HG02840 (cell line): ENCODE data around the gene NEIL3.

ENCODE experiments used
- ATAC-seq: cut with Tn5 transposase; IDR thresholded peaks from one replicate; pipeline ENCODE4 v1.9.1; 2021; ENCODE audit warnings: mild to moderate bottlenecking, moderate library complexity, moderate number of reproducible peaks; ENCODE audit not compliant: unreplicated experiment, low FRiP score

NEIL3 gene

GRCh38 chr4:177356206-177356605 lies 46.5 kb downstream of the NEIL3 start:
- ATAC-seq: no peak

GRCh38 chr4:177356921-177357320 lies 47.2 kb downstream of the NEIL3 start:
- no peak for ATAC-seq

- ATAC-seq: no peak
Measured at GRCh38 chr4:177367336-177367735, 57.7 kb downstream of the NEIL3 start.

- ATAC-seq: no peak
Measured at GRCh38 chr4:177369372-177369771, 59.7 kb downstream of the NEIL3 start.

DNA sequence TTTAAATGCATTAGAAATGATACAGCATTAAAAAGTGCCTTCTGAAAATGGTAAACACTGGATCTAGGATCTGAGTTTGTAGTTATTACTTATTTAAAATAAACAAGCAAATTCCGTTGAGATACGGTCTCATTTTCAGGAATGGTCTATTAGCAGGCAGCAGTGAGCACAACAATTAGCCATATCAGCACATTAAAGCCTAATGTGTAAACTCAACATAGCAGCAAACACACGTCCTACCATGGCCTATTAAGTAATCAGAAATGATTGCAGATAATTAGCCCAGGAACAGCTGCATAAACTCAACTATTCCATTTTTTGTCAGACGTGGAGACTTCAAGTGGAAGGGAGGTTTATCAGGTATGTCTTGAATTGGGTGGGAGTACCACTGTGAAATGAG lies 61.8 kb downstream of the NEIL3 start:
- ATAC-seq: no peak

DNA sequence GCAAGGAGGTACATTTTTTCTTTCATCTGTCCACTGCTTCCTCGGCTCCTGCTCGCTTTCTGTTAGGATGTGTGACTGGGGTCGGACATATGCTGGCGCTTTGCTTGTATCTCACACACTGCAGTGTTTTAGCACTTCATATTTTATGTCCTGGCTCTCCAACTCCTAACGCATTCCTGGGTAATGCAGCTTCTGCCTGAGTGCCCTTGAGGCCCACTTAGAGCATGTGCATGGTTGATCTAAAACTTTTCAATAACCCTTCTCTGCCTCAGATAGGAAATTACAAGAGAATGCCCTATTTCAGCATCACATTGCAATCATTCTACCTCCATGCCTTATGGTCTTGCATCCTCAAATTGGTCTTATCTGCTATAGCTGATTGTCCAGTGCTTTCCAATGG lies 65.3 kb downstream of the NEIL3 start:
- ATAC-seq: no peak

- ATAC-seq: no peak
Measured at GRCh38 chr4:177375372-177375771, 65.7 kb downstream of the NEIL3 start.

- no peak for ATAC-seq
Measured at GRCh38 chr4:177376024-177376423, 66.3 kb downstream of the NEIL3 start.

GRCh38 chr4:177380730-177381287 lies 71.1 kb downstream of the NEIL3 start:
- no peak for ATAC-seq

DNA sequence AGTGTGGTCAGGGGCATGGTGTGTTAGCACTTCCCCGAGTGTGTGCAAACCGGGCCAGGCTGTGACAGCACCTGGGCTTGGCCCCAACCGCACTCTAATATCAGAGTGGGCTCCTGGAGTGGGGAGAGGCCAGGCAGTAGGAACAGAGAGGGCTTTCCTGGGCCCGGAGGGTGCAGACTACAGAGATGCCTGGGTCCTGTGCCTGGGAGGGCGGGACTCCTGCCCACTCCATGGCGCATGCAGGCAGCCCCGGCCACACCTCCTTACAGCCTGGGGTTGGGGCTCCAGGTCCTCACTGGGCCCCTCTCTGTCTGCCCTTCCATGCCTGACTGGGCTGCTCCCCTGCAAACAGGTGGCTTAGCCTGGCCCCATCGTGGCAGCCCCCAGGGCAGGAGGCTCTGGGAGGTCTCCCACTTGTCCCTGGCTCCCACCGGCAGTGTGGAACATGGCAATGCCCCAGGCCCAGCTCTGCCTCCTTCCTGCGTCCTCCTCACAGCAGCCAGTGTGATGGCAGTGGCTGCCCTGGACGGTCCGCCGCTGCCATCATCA lies 72.2 kb downstream of the NEIL3 start:
- no peak for ATAC-seq

GRCh38 chr4:177384856-177385397 lies 75.3 kb downstream of the NEIL3 start:
- ATAC-seq: no peak

DNA sequence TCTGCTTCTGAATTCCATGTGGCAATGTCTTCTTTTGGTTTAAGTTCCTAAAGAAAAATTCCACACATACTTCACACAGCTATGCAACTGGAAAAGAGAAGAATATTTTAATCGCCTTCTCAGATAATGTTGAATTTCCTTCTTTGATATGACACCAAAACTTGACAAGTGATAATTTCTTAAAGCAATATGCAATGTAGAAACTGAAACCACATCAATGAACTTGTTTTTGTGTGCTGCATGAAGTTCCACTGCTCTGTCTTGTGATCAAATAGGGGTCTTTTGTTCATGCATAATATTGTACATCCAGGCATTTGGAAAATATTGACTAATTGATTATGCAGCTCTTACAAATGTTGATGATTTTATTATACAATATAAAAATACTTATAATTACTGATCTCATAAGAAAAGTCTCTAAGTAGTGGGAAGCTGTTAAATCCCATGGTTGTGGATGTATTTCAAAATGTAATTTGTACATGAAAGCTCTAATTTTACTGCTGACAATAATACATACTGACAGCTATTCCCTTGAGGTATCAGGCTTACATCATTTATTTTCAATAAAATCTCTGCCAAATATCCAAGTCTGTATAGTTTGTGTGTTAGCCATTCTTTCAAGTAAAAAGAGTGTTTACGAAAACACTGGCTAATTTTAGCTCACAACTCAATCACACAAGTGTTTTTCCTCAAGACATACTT lies 76.1 kb downstream of the NEIL3 start:
- ATAC-seq: no peak

DNA sequence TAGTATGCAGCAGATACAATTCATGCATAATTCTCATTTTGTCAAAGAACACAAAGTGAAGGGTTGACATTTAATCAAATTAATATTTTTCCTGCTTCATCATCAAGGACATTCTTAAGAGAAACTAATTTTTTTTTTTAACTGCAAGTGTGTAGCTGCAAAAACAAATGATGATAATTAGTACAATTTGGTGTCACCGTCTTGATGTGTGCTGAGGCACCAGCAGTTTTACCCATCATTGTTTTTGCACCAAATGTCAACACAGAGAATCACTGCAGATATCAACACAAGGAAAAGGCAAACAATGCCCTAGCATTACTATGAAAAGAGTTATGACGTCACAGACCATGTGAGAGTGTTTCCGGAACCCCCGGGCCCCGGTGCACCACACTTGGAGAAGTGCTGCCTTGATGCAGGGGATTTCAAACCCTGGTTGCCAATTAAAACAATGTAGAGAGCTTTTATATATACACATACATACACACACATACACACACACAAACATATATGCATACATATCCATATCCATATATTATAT lies 76.7 kb downstream of the NEIL3 start:
- ATAC-seq: no peak

DNA sequence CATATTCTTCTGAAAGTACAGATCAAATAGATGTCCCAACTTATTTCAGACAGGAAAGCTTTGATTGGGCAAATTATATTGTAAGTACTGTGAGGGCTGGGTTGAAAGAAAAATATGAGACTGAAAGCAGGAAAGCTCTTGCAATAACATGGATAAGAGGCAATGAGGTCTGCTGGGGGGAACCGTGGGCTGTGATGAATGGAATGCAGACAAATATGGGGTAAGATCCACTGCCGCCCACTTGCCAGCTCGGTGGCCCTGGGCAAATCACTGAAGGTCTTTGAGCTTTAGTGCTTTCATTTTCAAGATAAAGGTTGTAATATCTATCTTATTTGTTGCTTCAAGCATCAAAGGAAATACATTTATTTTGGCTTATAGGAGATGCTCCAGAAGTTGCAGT lies 81.6 kb downstream of the NEIL3 start:
- ATAC-seq: no peak

DNA sequence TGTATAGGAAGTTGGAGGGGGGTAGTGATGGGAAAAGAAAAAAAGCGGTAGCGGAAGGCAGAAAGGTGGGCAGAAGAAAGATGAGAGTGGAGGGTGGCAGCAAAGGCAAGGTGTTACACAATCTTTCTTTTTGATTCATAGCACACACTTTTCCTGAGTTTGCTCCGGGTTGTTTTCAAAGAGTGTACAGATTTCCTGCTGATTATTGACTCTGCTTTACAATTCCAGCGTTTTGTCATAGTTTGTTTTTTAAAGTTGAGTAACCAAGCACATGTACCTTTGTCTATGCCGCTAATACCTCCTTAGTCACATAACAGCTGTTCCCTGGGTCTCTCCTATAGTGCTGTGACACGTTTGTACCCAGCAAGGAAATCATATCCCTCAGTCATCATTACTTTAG lies 82.3 kb downstream of the NEIL3 start:
- ATAC-seq: no peak

DNA sequence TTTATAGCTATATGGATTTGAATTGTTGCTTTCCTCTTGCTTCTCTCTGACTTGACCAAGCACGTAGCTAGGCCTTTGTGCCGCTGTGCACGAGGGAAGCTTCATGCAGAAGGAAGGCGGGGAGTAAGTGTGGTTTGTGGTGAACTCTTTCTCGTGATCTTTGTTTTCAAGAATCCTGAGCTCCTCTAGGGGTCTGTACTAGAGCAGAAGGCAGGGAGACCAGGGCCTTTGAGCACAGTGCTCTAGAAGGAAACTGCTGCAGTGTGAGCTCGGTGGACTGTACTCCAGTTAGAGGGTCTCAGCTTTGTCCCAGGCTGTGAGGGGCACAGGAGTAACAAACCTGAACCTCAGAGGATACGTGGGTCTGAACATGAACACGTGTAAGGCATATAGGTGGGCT lies 83.6 kb downstream of the NEIL3 start:
- ATAC-seq: no peak

GRCh38 chr4:177396352-177396751 lies 86.7 kb downstream of the NEIL3 start:
- ATAC-seq: no peak

- no peak for ATAC-seq
Measured at GRCh38 chr4:177400030-177400429, 90.4 kb downstream of the NEIL3 start.

GRCh38 chr4:177401658-177402273 lies 92.1 kb downstream of the NEIL3 start:
- no peak for ATAC-seq

- ATAC-seq: no peak
Measured at GRCh38 chr4:177403746-177404145, 94.1 kb downstream of the NEIL3 start.

GRCh38 chr4:177404342-177404741 lies 94.7 kb downstream of the NEIL3 start:
- ATAC-seq: no peak
